ENCODE data around the gene THBS1.

The THBS1 gene

GRCh38 chr15:39573844-39574243 is 7.0 kb upstream of the THBS1 start:
- H3K27ac ChIP-seq = no peak overlapping the region
- no peak for TF ChIP-seq ZFX (IDR thresholded peaks at IDR 0.05; ENCODE audit: borderline replicate concordance)
- TF ChIP-seq, protein P1, sequence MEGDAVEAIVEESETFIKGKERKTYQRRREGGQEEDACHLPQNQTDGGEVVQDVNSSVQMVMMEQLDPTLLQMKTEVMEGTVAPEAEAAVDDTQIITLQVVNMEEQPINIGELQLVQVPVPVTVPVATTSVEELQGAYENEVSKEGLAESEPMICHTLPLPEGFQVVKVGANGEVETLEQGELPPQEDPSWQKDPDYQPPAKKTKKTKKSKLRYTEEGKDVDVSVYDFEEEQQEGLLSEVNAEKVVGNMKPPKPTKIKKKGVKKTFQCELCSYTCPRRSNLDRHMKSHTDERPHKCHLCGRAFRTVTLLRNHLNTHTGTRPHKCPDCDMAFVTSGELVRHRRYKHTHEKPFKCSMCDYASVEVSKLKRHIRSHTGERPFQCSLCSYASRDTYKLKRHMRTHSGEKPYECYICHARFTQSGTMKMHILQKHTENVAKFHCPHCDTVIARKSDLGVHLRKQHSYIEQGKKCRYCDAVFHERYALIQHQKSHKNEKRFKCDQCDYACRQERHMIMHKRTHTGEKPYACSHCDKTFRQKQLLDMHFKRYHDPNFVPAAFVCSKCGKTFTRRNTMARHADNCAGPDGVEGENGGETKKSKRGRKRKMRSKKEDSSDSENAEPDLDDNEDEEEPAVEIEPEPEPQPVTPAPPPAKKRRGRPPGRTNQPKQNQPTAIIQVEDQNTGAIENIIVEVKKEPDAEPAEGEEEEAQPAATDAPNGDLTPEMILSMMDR (IDR thresholded peaks at IDR 0.05) = no peak

GRCh38 chr15:39574427-39574826 is 6.5 kb upstream of the THBS1 start:
- no peak overlapping the region for H3K27ac ChIP-seq
- TF ChIP-seq, protein P1 (IDR thresholded peaks at IDR 0.05) = no peak
- TF ChIP-seq ZFX (IDR thresholded peaks at IDR 0.05; ENCODE audit: borderline replicate concordance) = no peak

GRCh38 chr15:39575180-39575579 is 5.7 kb upstream of the THBS1 start:
- H3K27ac ChIP-seq = no peak overlapping the region
- TF ChIP-seq, protein P1 (IDR thresholded peaks at IDR 0.05) = no peak
- TF ChIP-seq ZFX (IDR thresholded peaks at IDR 0.05; ENCODE audit: borderline replicate concordance) = no peak

DNA sequence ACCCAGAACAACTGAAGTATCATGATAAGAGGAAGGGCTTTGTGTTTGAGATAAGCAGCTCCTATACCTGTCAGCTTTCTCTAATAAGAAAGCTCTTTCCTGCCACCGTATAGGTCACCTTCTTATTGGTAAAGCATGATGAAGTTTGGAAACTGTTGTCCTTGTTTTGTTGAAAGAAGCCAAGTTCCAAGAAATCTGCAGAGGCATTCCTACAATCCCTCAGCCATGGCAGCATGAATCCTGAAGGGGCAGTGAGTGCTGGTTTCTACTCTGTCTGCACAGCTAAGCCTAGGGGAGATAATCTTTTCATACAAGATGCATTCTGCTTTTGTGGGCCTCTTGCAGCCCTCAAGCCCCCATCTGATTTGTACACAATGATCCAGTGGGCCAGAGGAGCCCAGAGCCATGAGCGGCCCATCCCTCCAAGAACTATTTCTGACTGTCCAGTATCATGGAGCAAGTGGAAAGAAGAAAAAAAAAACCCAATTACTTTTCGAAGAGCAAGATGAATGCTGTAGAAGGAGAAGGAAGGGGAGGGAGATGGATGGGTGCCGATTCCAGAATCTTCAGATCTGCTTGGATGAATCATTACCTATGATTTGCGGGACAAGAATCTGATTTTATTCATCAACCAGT is 1.9 kb upstream of the THBS1 start:
- TF ChIP-seq, protein P1 (IDR thresholded peaks at IDR 0.05) = no peak
- TF ChIP-seq ZFX (IDR thresholded peaks at IDR 0.05; ENCODE audit: borderline replicate concordance) = no peak
- no peak overlapping the region for H3K27ac ChIP-seq

DNA sequence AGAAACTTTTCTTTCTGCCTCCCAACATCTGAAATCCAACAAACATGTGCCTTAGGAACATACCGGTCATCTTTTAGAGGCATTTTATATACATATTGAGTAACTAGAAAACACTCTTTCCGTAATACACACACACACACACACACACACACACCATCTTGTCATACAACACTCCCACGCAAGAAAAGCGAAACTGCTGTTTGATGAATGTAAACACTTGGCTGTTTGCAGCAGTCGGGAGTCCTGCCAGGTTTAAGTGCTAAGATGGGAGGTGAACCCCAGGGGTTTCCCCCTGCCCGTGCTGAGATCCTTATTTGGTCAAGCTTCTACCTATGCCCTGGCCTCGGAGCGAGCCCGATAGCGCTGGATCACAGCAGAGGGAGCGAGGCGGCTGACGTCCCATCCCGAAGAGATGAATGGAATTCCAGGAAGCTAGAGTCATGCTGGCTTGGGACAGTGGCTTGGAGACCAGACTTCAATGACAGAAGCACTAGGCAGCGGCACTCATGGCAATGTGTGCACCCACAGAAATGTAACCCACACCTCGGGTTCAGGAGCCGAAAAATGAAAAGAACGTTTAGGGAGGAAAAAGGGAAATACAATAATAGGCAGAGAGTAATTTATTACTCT is 1.3 kb upstream of the THBS1 start:
- peak overlapping the region; percentile 74 for H3K27ac ChIP-seq
- TF ChIP-seq, protein P1 (IDR thresholded peaks at IDR 0.05) = no peak
- TF ChIP-seq ZFX (IDR thresholded peaks at IDR 0.05; ENCODE audit: borderline replicate concordance) = no peak

DNA sequence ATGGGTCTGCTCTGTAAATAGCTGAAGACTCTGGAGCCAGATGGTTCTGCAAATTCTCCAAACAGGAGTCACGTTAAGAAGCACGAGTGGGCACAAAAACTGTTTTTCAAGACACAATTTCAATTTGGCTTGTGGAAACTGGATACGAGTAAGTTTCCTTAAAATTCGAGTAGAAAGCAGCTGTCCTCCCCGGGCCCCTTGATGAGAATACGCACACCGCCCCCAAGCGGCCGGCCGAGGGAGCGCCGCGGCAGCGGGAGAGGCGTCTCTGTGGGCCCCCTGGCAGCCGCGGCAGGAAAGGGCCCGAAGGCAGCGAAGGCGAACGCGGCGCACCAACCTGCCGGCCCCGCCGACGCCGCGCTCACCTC is 778 bp upstream of the THBS1 start:
- TF ChIP-seq, protein P1 (IDR thresholded peaks at IDR 0.05) = peak; percentile 93
- TF ChIP-seq ZFX (IDR thresholded peaks at IDR 0.05; ENCODE audit: borderline replicate concordance) = no peak
- H3K27ac ChIP-seq = peak overlapping the region; percentile 74

- H3K27ac ChIP-seq = peak overlapping the region; percentile 74
- no peak for TF ChIP-seq ZFX (IDR thresholded peaks at IDR 0.05; ENCODE audit: borderline replicate concordance)
- TF ChIP-seq, protein P1 (IDR thresholded peaks at IDR 0.05) = no peak
Measured at GRCh38 chr15:39581242-39581792, 438 bp downstream of the THBS1 start.
